Glomerular visceral epithelial cell (primary cell): ENCODE results near the gene TIMM44.
A peak's percentile ranks its signal among the peaks of the same experiment; 100 is the strongest.
"Not testable (repeated sequence)": the region's sequence is repeated elsewhere in the genome, so short reads cannot be mapped to it uniquely, and the experiment has no call there.

Experiments used
- DNase-seq: peaks from one replicate; pipeline ENCODE4 v3.0.0-alpha.2; 2016; ENCODE audit errors: extremely low spot score

The TIMM44 gene

GRCh38 chr19:7925171-7925851 lies 18.2 kb downstream of the TIMM44 start:
- peak; percentile 80 for DNase-seq

- DNase-seq = no peak
These were observed 18.8 kb downstream of the TIMM44 start for GRCh38 chr19:7924651-7925170.

GRCh38 chr19:7924241-7924640 lies 19.2 kb downstream of the TIMM44 start:
- no peak for DNase-seq

- DNase-seq = no peak
These were observed 19.9 kb downstream of the TIMM44 start for GRCh38 chr19:7923295-7924191.

- no peak for DNase-seq
These were observed 20.6 kb downstream of the TIMM44 start for GRCh38 chr19:7922836-7923195.

GRCh38 chr19:7921967-7922835 lies 21.3 kb downstream of the TIMM44 start:
- DNase-seq = no peak

- DNase-seq = no peak
These were observed 22.0 kb downstream of the TIMM44 start for GRCh38 chr19:7921302-7921966.

GRCh38 chr19:7920519-7921301 lies 22.8 kb downstream of the TIMM44 start:
- peak; percentile 99 for DNase-seq

GRCh38 chr19:7919610-7920518 lies 23.6 kb downstream of the TIMM44 start, which contains the start of gene SNAPC2:
SNAPC2 (plus strand) TSS chr19:7920338; CDS start chr19:7920367, 29 bp downstream.
- DNase-seq = peak; percentile 97

- DNase-seq = no peak
These were observed 24.6 kb downstream of the TIMM44 start for GRCh38 chr19:7918615-7919421.

GRCh38 chr19:7918062-7918614 lies 25.3 kb downstream of the TIMM44 start:
- DNase-seq = not testable (repeated sequence)

- peak; percentile 39 for DNase-seq
These were observed 26.0 kb downstream of the TIMM44 start for GRCh38 chr19:7917267-7918061.

- no peak for DNase-seq
These were observed 26.6 kb downstream of the TIMM44 start for GRCh38 chr19:7916955-7917266.

GRCh38 chr19:7916103-7916954 lies 27.1 kb downstream of the TIMM44 start:
- DNase-seq = no peak

GRCh38 chr19:7915250-7916102 lies 28.0 kb downstream of the TIMM44 start:
- no peak for DNase-seq
